ENCODE results near the gene HK1. TPM values are rescaled to one million over a fixed set of nuclear protein-coding genes. Genes with fewer than 3 reads are reported as not detected.
A peak's percentile ranks its signal among the peaks of the same experiment; 100 is the strongest.

The HK1 gene
- total RNA-seq, 2 donors from 2014 or later = 150 to 158 TPM

DNA sequence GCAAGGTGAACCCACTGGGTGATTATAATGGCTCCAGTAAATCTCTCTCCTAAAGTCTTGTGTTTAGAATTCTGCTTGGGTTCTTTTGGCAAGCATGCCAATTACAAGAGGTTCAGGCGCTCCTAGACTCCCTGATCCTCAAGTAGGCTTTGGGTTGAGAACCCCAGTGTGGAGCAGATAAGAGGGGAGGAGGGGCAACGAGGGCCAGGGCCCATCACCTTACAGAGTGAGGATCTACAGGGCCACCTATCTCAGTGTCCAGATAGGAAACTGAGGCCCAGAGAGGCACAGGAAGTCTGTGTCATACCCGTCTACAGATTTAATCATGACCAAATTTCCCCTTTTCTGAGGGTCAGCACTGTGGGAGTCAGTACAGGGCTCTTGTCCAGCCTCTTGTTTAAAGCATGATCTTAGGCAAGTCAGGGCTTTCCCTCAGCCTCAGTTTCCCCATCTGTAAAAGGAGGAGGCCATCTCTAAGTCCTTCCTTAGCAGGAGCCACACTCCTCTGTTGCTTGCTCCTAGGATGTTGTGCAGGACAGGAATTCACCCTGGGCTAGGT, 134.0 kb downstream of the HK1 start:
- Histone ChIP-seq H3K9me3 (no peaks in the 10 kb centered on the region), H3K4me3 (no peak overlapping the region), H3K36me3 (no peaks in the 10 kb centered on the region), H3K27me3 (replicated peaks; ENCODE audit: insufficient read depth) (no peaks in the 10 kb centered on the region), H3K4me1 (ENCODE audit: control insufficient read depth in 1 of 2, low read depth in 2 of 2) (peaks cover 9 to 34% of the 10 kb centered on the region in 2 donors), H3K27ac (peak overlapping the region in 1 of 2 donors; percentile 10)
- DNase-seq (ENCODE audit: low spot score) (no peak), ATAC-seq (ENCODE audit: insufficient number of reproducible peaks, low FRiP score, low read depth) (no peak)
- TF ChIP-seq, protein P1, sequence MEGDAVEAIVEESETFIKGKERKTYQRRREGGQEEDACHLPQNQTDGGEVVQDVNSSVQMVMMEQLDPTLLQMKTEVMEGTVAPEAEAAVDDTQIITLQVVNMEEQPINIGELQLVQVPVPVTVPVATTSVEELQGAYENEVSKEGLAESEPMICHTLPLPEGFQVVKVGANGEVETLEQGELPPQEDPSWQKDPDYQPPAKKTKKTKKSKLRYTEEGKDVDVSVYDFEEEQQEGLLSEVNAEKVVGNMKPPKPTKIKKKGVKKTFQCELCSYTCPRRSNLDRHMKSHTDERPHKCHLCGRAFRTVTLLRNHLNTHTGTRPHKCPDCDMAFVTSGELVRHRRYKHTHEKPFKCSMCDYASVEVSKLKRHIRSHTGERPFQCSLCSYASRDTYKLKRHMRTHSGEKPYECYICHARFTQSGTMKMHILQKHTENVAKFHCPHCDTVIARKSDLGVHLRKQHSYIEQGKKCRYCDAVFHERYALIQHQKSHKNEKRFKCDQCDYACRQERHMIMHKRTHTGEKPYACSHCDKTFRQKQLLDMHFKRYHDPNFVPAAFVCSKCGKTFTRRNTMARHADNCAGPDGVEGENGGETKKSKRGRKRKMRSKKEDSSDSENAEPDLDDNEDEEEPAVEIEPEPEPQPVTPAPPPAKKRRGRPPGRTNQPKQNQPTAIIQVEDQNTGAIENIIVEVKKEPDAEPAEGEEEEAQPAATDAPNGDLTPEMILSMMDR (IDR thresholded peaks at IDR 0.05) = no peak

DNA sequence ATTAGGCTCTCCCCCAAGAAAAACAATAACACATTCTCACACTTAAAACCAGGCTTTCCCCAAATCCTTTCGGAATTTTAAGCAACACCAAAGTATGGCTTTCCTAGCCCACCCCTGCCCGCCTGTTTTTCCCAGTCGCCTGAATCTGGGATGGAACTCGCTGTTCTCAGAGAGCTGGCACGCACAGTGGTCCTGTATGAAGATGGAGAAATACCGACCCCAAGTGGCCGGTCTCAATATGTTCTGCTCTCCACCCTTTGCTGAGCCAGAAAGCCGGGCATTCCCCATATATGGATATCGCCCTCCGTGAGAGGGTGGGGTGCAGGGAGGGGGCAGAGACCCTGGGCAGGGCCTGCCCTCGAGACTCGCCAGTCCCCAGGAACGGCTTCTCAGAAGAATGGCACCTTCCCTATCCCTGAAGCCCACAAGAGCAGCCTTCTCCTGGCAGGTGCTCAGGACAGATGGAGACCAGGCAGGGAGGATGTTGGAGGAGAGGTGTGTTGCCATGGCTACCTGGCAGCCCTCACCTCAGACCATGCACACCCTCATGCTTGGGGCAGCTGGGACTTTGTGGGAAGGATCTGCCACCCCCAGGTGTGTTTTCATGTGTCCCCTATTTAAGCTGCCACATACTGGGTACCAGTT, 135.0 kb downstream of the HK1 start:
- Histone ChIP-seq H3K27me3 (replicated peaks; ENCODE audit: insufficient read depth) (no peaks in the 10 kb centered on the region), H3K27ac (peak overlapping the region; percentile 10 to 15), H3K9me3 (no peaks in the 10 kb centered on the region), H3K4me1 (ENCODE audit: control insufficient read depth in 1 of 2, low read depth in 2 of 2) (peaks cover 0 to 24% of the 10 kb centered on the region in 2 donors), H3K36me3 (no peaks in the 10 kb centered on the region), H3K4me3 (no peak overlapping the region)
- ATAC-seq (ENCODE audit: insufficient number of reproducible peaks, low FRiP score, low read depth) = no peak
- no peak for DNase-seq (ENCODE audit: low spot score)
- TF ChIP-seq, protein P1 (IDR thresholded peaks at IDR 0.05) = peak; percentile 75

DNA sequence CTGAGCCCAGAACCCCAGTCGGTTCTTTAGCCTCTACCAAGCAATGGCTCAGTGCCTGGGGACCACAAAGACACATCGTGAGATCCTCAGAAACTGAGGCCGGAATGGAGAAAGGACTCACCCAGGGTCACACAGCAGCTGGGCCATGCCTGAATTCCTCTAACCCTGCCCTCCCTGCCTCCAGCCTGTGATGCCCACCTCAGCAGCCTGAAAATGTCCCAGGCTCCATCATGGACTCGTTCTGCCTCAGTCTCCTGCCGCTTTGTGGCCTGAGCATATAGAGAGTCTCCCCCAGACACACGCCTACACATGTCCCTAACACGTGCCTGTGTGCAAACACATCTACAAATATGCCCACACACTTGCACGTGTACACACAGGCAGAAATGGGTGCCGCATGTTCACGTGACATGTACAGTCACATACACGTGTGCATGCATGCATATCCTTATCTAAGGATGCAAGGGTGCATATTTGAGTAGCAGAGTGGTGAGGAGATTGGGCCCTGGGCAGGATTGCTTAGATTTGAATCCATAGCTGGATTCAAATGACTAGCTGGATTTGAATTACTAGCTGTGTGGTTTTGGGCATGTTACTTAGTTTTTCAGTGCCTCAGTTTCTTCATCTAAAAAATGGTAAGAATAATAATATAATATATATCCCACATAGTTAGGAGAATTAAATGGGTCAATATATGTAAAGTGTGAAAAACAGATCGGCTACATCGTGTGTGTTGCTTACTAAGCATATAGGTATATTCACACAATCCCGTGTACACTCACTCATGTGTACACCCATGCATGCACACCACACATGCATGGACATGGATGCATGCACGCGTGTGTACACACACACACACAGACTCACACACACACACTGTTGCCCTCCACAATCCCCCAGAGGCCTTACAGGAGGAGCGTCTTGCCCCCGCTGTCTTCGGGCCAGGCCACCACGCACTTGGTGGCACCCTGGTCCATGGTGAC, 136.0 kb downstream of the HK1 start:
- no peaks in the 10 kb centered on the region for H3K9me3 ChIP-seq
- H3K4me3 ChIP-seq = no peak overlapping the region
- H3K36me3 ChIP-seq = no peaks in the 10 kb centered on the region
- TF ChIP-seq, protein P1 (IDR thresholded peaks at IDR 0.05) = no peak
- H3K27me3 ChIP-seq (replicated peaks; ENCODE audit: insufficient read depth) = no peaks in the 10 kb centered on the region
- no peak overlapping the region for H3K27ac ChIP-seq
- no peak for DNase-seq (ENCODE audit: low spot score)
- ATAC-seq (ENCODE audit: insufficient number of reproducible peaks, low FRiP score, low read depth) = no peak
- peaks cover 0 to 20% of the 10 kb centered on the region in 2 donors for H3K4me1 ChIP-seq (ENCODE audit: control insufficient read depth in 1 of 2, low read depth in 2 of 2)

DNA sequence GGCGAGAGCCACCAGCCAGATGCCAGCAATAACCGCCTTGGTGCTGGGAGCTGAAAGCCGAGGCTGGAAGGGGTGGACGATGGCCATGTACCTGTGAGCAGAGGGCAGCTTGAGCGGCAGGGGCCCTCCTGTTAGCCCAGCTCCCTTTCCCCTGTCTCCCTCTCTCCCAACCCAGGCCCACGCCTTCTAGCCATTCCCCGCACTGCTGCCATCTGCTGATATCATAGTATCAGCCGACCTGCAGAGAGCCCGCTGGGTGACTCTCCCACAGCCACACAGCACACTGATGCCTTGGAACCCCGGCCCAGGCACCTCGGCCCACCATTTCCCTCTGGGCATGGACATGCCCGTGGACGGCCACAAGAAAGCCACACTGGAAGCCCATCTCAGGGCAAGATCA, 136.8 kb downstream of the HK1 start:
- no peak for DNase-seq (ENCODE audit: low spot score)
- TF ChIP-seq, protein P1 (IDR thresholded peaks at IDR 0.05) = no peak
- no peak overlapping the region for H3K27ac ChIP-seq
- no peaks in the 10 kb centered on the region for H3K36me3 ChIP-seq
- H3K4me3 ChIP-seq = no peak overlapping the region
- peaks cover 0 to 20% of the 10 kb centered on the region in 2 donors for H3K4me1 ChIP-seq (ENCODE audit: control insufficient read depth in 1 of 2, low read depth in 2 of 2)
- no peaks in the 10 kb centered on the region for H3K27me3 ChIP-seq (replicated peaks; ENCODE audit: insufficient read depth)
- ATAC-seq (ENCODE audit: insufficient number of reproducible peaks, low FRiP score, low read depth) = no peak
- H3K9me3 ChIP-seq = no peaks in the 10 kb centered on the region

DNA sequence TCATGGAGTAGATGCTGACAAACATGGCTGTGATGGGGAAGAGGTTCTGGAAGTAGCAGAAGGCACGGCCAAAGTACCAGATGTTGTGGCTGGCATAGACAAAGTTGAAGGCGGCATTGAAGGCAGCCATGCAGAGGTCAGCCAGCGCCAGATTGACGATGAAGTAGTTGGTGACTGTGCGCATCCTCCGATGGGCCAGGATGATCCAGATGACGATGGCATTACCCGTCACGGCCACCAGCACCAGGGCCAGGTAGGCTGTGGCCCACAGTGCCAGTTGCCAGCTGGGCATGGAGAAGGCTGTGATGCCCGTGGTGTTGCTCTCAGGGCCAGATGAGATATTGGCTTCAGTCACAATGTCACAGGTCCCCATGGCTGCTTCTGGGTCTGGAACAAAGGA, 137.7 kb downstream of the HK1 start:
- Histone ChIP-seq H3K4me1 (ENCODE audit: control insufficient read depth in 1 of 2, low read depth in 2 of 2) (peaks cover 0 to 20% of the 10 kb centered on the region in 2 donors), H3K27me3 (replicated peaks; ENCODE audit: insufficient read depth) (no peaks in the 10 kb centered on the region), H3K36me3 (no peaks in the 10 kb centered on the region), H3K9me3 (no peaks in the 10 kb centered on the region), H3K27ac (no peak overlapping the region), H3K4me3 (no peak overlapping the region)
- DNase-seq (ENCODE audit: low spot score) (no peak), ATAC-seq (ENCODE audit: insufficient number of reproducible peaks, low FRiP score, low read depth) (no peak)
- TF ChIP-seq, protein P1 (IDR thresholded peaks at IDR 0.05) = no peak

Data from thoracic aorta (tissue), 2 donors.